Gastrocnemius medialis (tissue), 4 donors: Measurements from ENCODE around the gene FAM241A. TPM values are rescaled to one million over a fixed set of nuclear protein-coding genes. Genes with fewer than 3 reads are reported as not detected.

Experiments used
- ATAC-seq, 2 donors: fragments of 150-250 bp; one replicate each; pipeline ENCODE4 v1.9.1; 2016
- DNase-seq, 2 donors: peaks; one replicate each; pipeline ENCODE4 v3.0.0-alpha.2; 2019
- H3K27ac ChIP-seq, 4 donors: fragments of 200-600 bp; sonication (generic); 1 replicate in 1 of 4; 2 replicates in 3 of 4; pipeline ENCODE4 v1.5.1; 2016 to 2018; ENCODE audit warnings: mild to moderate bottlenecking in 2 of 4, moderate library complexity in 1 of 4
- H3K27me3 ChIP-seq, 3 donors: fragments of 200-600 bp; sonication (generic) in 2 of 3; 1 replicate in 1 of 3; 2 replicates in 2 of 3; pipeline versions ENCODE4 v1.5.1 to v1.6.0; 2016 to 2019; ENCODE audit warnings: mild to moderate bottlenecking in 1 of 3, moderate library complexity in 1 of 3
- H3K36me3 ChIP-seq, 2 donors: fragments of 200-600 bp; sonication (generic) in 1 of 2; one replicate each; pipeline ENCODE4 v1.5.1; 2017 to 2018
- H3K4me1 ChIP-seq, 2 donors: fragments of 200-600 bp; sonication (generic) in 1 of 2; one replicate each; pipeline ENCODE4 v1.5.1; 2016 to 2017; ENCODE audit warnings: mild to moderate bottlenecking in 2 of 2
- H3K4me3 ChIP-seq, 4 donors: fragments of 200-600 bp; sonication (generic) in 3 of 4; 1 replicate in 1 of 4; 2 replicates in 3 of 4; pipeline ENCODE4 v1.5.1; 2016 to 2019; ENCODE audit warnings: mild to moderate bottlenecking in 2 of 4
- H3K9me3 ChIP-seq, 3 donors: fragments of 200-600 bp; sonication (generic) in 2 of 3; 1 replicate in 1 of 3; 2 replicates in 2 of 3; pipeline ENCODE4 v1.5.1; 2016 to 2019
- CTCF ChIP-seq, 5 experiments: fragments of 450-650 bp in 3 of 5; fragments of 200-600 bp in 2 of 5; sonication (generic) in 2 of 5; IDR thresholded peaks in 4 of 5; conservative IDR thresholded peaks in 1 of 5; 1 replicate in 4 of 5; 2 replicates in 1 of 5; pipeline ENCODE4 v1.5.1; 2016 to 2019; ENCODE audit warnings: antibody characterized with exemption in 5 of 5, mild to moderate bottlenecking in 3 of 5, moderate library complexity in 3 of 5
- POLR2A ChIP-seq, 2 donors: fragments of 450-650 bp; IDR thresholded peaks; one replicate each; pipeline ENCODE4 v1.6.1; 2017; ENCODE audit warnings: antibody characterized with exemption in 2 of 2, mild to moderate bottlenecking in 2 of 2, moderate library complexity in 2 of 2
- in situ Hi-C, 4 donors: fragments of 200-750 bp; cut with MboI; loops; one replicate each; pipeline versions ENCODE4 v1.15.0 to v1.8.0; 2017; ENCODE audit warnings: low sequenced_read_pairs in 4 of 4
- intact Hi-C: fragments of 100-400 bp; cut with DNase I; formaldehyde crosslinking; loops from one replicate; pipeline ENCODE4 v1.15.1; 2023; ENCODE audit warnings: low total_unique reads
- total RNA-seq, 4 donors: library from RNA; depleted of rRNA; stranded (reverse); fragments of >200 nt; gene quantifications; one replicate each; pipeline versions ENCODE4 v1.1.0 to v1.2.3, GENCODE V29; 2016

The FAM241A gene
- total RNA-seq, 4 donors from 2014 or later: 2.3 to 7.0 (median 3.3) TPM

GRCh38 chr4:112145790-112146501, 692 bp downstream of the FAM241A start:
- Histone ChIP-seq H3K27me3 (no peaks in the 10 kb centered on the region), H3K4me3 (peak overlapping the region; percentile 69 to 91 (median 85)), H3K27ac (peak overlapping the region; percentile 79 to 86 (median 82)), H3K9me3 (no peaks in the 10 kb centered on the region), H3K4me1 (peaks cover 11 to 24% of the 10 kb centered on the region in 2 donors), H3K36me3 (no peaks in the 10 kb centered on the region)
- intact Hi-C loops: loop anchor here (1.0 to 5.0 kb wide), 2 partner anchors 44 to 85 kb away; partner anchors contain the start of gene AP1AR
- TF ChIP-seq POLR2A (IDR thresholded peaks at IDR 0.05): no peak
- peak in 1 of 5 experiments; percentile 29 for TF ChIP-seq CTCF (IDR thresholded peaks at IDR 0.05 in 4 of 5, conservative IDR thresholded peaks at IDR 0.05 in 1 of 5)
- in situ Hi-C loops: no loop called here
- peak; percentile 29 to 44 for DNase-seq
- peak; percentile 70 to 76 for ATAC-seq

GRCh38 chr4:112146502-112146813, 1.2 kb downstream of the FAM241A start:
- Histone ChIP-seq H3K9me3 (no peaks in the 10 kb centered on the region), H3K36me3 (no peaks in the 10 kb centered on the region), H3K4me3 (peak overlapping the region; percentile 69 to 91 (median 85)), H3K27ac (peak overlapping the region; percentile 79 to 86 (median 82)), H3K4me1 (peaks cover 13 to 24% of the 10 kb centered on the region in 2 donors), H3K27me3 (no peaks in the 10 kb centered on the region)
- intact Hi-C loops (loop anchor here (5.0 kb wide), 1 partner anchor 44 kb away; no protein-coding TSS in a partner anchor), in situ Hi-C loops (no loop called here)
- no peak for ATAC-seq
- no peak for DNase-seq
- no peak for TF ChIP-seq CTCF (IDR thresholded peaks at IDR 0.05 in 4 of 5, conservative IDR thresholded peaks at IDR 0.05 in 1 of 5)
- no peak for TF ChIP-seq POLR2A (IDR thresholded peaks at IDR 0.05)

GRCh38 chr4:112147697-112148096, 2.4 kb downstream of the FAM241A start:
- Histone ChIP-seq H3K36me3 (no peaks in the 10 kb centered on the region), H3K27me3 (no peaks in the 10 kb centered on the region), H3K4me3 (peak overlapping the region in 3 of 4 donors; percentile 80 to 91 (median 90)), H3K4me1 (peaks cover 13 to 24% of the 10 kb centered on the region in 2 donors), H3K27ac (peak overlapping the region; percentile 10 to 85 (median 79)), H3K9me3 (no peaks in the 10 kb centered on the region)
- TF ChIP-seq POLR2A (IDR thresholded peaks at IDR 0.05): no peak
- TF ChIP-seq CTCF (IDR thresholded peaks at IDR 0.05 in 4 of 5, conservative IDR thresholded peaks at IDR 0.05 in 1 of 5): no peak
- in situ Hi-C loops: no loop called here
- DNase-seq: no peak
- ATAC-seq: no peak
- intact Hi-C loops: loop anchor here (5.0 kb wide), 1 partner anchor 45 kb away; no protein-coding TSS in a partner anchor

GRCh38 chr4:112150920-112151319, 5.7 kb downstream of the FAM241A start:
- peaks cover 13 to 21% of the 10 kb centered on the region in 2 donors for H3K4me1 ChIP-seq
- TF ChIP-seq POLR2A (IDR thresholded peaks at IDR 0.05): no peak
- TF ChIP-seq CTCF (IDR thresholded peaks at IDR 0.05 in 4 of 5, conservative IDR thresholded peaks at IDR 0.05 in 1 of 5): no peak
- ATAC-seq (no peak), DNase-seq (no peak)
- intact Hi-C loops (no loop called here), in situ Hi-C loops (no loop called here)
- H3K27me3 ChIP-seq: no peaks in the 10 kb centered on the region
- H3K27ac ChIP-seq: no peak overlapping the region
- no peaks in the 10 kb centered on the region for H3K36me3 ChIP-seq
- H3K4me3 ChIP-seq: no peak overlapping the region
- no peaks in the 10 kb centered on the region for H3K9me3 ChIP-seq
